Tibial nerve (tissue), 4 donors: ENCODE results near the gene PHACTR1.

Source experiments
- EP300 ChIP-seq, 2 donors: sonication (generic); formaldehyde crosslinking; IDR thresholded peaks; one replicate each; pipeline ENCODE4 v1.6.1; 2017; ENCODE audit warnings: antibody characterized with exemption in 2 of 2, mild to moderate bottlenecking in 1 of 2
- POLR2A ChIP-seq, 2 donors: fragments of 450-650 bp; IDR thresholded peaks; one replicate each; pipeline ENCODE4 v1.6.1; 2017; ENCODE audit warnings: antibody characterized with exemption in 2 of 2, mild to moderate bottlenecking in 2 of 2, moderate library complexity in 2 of 2
- TF ChIP-seq, protein P1 (sequence below), 5 experiments: fragments of 200-600 bp in 3 of 5; fragments of 450-650 bp in 2 of 5; sonication (generic) in 3 of 5; IDR thresholded peaks; one replicate each; pipeline ENCODE4 v1.5.1; 2016 to 2019; ENCODE audit warnings: antibody characterized with exemption in 5 of 5, mild to moderate bottlenecking in 3 of 5, moderate library complexity in 2 of 5

DNA sequence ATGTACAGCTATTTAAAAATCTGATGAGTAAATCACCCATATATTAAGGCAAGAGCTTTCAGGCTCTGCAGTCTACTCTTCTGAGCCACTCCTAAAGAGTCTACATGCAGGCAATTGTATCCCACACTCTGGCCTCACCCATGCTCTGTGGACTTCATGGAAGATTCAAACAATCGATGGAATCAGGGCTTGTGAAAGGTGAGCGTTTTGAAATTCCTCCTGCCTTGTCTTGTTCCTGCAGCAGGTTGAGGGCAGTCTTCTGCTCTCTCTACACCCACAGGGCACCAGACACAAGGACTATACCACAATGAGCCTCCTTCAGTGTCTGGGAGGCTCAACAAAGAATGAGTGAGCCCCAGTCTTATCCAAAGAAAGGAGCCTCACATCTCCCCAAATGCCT is 560.7 kb downstream of the PHACTR1 start:
- no peak for TF ChIP-seq POLR2A (IDR thresholded peaks at IDR 0.05)
- TF ChIP-seq, protein P1, sequence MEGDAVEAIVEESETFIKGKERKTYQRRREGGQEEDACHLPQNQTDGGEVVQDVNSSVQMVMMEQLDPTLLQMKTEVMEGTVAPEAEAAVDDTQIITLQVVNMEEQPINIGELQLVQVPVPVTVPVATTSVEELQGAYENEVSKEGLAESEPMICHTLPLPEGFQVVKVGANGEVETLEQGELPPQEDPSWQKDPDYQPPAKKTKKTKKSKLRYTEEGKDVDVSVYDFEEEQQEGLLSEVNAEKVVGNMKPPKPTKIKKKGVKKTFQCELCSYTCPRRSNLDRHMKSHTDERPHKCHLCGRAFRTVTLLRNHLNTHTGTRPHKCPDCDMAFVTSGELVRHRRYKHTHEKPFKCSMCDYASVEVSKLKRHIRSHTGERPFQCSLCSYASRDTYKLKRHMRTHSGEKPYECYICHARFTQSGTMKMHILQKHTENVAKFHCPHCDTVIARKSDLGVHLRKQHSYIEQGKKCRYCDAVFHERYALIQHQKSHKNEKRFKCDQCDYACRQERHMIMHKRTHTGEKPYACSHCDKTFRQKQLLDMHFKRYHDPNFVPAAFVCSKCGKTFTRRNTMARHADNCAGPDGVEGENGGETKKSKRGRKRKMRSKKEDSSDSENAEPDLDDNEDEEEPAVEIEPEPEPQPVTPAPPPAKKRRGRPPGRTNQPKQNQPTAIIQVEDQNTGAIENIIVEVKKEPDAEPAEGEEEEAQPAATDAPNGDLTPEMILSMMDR (IDR thresholded peaks at IDR 0.05), result no peak
- TF ChIP-seq EP300 (IDR thresholded peaks at IDR 0.05), result no peak
